Adrenal gland (tissue), 5 donors: Measurements from ENCODE around the gene ISY1.

Experiments
- POLR2A ChIP-seq, 2 donors: fragments of 450-650 bp; IDR thresholded peaks; one replicate each; pipeline ENCODE4 v1.6.1; 2017; ENCODE audit warnings: antibody characterized with exemption in 2 of 2, mild to moderate bottlenecking in 2 of 2, moderate library complexity in 1 of 2
- TF ChIP-seq, protein P1 (sequence below), 6 experiments: fragments of 450-650 bp in 4 of 6; fragments of 200-600 bp in 2 of 6; sonication (generic) in 1 of 6; IDR thresholded peaks; 1 replicate in 5 of 6; 2 replicates in 1 of 6; pipeline versions ENCODE4 v1.5.1 to v1.8.0; 2016 to 2021; ENCODE audit warnings: antibody characterized with exemption in 6 of 6, mild to moderate bottlenecking in 2 of 6, moderate library complexity in 1 of 6
- donor health status: DM: no; HTN: no; CAD: no.

DNA sequence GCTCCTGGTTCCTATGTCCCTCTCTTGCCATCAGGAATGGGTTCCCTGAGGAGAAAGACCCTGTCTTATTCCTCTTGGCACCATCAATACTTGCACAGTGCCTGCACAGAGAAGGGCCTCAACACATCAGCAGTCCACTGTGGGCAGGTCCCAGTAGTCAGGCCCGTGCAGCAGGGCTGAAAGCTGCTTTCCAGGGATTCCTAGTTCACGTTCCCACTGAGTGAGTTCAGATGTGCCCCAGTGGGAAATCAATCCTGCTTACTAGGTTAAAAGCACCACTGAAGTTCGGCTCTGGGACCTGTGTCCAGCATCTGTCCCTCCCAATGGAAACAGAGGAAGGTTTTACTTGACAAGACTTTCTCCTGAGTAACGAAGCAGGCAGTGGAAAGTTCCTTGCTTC, 55.0 kb downstream of the ISY1 start:
- TF ChIP-seq, protein P1, sequence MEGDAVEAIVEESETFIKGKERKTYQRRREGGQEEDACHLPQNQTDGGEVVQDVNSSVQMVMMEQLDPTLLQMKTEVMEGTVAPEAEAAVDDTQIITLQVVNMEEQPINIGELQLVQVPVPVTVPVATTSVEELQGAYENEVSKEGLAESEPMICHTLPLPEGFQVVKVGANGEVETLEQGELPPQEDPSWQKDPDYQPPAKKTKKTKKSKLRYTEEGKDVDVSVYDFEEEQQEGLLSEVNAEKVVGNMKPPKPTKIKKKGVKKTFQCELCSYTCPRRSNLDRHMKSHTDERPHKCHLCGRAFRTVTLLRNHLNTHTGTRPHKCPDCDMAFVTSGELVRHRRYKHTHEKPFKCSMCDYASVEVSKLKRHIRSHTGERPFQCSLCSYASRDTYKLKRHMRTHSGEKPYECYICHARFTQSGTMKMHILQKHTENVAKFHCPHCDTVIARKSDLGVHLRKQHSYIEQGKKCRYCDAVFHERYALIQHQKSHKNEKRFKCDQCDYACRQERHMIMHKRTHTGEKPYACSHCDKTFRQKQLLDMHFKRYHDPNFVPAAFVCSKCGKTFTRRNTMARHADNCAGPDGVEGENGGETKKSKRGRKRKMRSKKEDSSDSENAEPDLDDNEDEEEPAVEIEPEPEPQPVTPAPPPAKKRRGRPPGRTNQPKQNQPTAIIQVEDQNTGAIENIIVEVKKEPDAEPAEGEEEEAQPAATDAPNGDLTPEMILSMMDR (IDR thresholded peaks at IDR 0.05), result no peak
- no peak for TF ChIP-seq POLR2A (IDR thresholded peaks at IDR 0.05)
